Head of caudate nucleus (tissue), 42 donors: ENCODE data around the gene ATOSB.

Source experiments
- DNase-seq, 42 donors: peaks; one replicate each; pipeline versions ENCODE4 v3.0.0 to v3.0.0-alpha.2; 2020 to 2021; ENCODE audit warnings: mixed read lengths in 7 of 42
- intact Hi-C: fragments of 100-400 bp; cut with DNase I; formaldehyde crosslinking; loops from one replicate; pipeline ENCODE4 v1.15.0; 2022

Gene ATOSB

DNA sequence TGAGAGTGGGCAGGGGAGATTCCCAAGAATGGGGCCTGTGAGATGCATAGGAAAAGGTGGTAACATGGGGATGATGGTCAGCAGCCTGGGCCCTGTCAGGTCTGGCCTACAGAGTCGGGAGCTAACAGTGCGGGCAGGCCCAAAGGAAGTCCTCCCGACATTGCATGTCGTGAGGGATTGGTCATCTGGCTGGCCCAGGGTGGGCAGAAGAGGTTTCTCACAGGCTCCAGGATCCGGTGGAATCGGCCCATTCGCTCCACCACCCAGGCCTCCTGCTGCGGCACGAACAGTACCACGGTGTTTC is 13.2 kb downstream of the ATOSB start:
- peak in 2 of 42 donors; percentile 44 to 51 for DNase-seq
- intact Hi-C loops, result no loop called here

DNA sequence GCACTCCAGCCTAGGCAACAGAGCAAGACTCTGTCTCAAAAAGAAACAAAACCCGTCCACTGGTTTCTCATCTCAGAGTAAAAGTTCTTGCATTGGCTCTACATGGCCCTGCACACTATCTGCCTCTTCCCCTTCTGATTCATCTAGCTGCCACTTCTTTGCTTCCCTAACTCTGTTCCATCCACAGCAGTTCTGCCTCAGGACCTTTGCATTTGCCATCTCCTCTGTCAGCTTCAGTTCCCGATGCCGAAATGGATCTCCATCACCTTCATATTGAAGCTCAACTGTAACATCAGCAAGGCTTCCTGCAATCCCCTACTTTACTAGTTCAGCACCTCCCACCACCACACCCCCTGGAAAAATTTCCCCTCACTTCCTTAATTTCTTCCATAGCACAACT is 18.1 kb downstream of the ATOSB start:
- intact Hi-C loops, result loop anchor here (2.0 to 10.0 kb wide), 2 partner anchors 25 to 203 kb away; partner anchors contain the start of gene VCP
- DNase-seq, result no peak

DNA sequence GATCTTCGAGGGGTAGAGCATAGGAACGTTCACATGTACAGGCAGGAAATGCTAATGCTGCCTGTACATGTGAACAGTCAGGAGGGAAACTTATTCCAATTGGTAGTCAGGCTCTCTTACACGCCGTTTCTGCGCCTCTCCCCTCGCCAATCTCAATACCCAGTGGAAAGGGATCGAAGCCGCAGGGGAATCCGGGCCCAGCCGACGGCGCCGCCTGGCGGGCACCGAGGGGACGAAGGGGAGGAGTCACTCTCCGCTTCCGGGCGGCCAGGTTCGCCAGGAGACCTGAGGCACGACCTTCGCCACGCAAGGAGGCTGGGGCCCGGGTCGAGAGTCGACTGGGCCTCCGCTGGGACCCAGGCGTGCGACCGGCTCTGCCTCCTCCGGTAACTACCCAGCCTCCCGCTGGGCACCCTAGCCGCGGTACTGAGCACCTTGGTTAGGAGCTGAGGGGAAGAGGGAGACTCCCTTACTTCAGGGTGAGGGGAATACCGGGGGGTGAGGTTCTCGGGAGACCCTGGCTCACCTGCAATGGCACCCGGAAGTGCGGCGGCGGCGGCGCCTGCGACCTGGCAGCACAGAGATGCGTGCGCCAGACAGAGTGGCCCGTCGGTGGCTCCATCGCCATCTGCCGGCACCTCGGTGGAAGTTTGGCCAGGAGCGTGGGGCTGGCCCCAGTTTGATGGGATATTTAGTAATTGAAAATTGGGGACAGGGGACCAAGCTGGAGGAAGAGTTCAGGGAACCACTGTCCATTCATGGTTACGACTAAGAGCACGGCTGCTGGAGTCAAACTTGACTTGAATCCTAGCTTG is 19.4 kb downstream of the ATOSB start, which contains the start of gene PIGO:
TSS of gene PIGO (minus strand) at position 557 of the 815 bp plus-strand sequence. CDS start 1,026 bp downstream, outside the sequence.
- intact Hi-C loops, result loop anchor here (2.0 to 10.0 kb wide), 2 partner anchors 23 to 201 kb away; partner anchors contain the start of gene VCP
- DNase-seq, result peak; percentile 74 to 96 (median 90)

DNA sequence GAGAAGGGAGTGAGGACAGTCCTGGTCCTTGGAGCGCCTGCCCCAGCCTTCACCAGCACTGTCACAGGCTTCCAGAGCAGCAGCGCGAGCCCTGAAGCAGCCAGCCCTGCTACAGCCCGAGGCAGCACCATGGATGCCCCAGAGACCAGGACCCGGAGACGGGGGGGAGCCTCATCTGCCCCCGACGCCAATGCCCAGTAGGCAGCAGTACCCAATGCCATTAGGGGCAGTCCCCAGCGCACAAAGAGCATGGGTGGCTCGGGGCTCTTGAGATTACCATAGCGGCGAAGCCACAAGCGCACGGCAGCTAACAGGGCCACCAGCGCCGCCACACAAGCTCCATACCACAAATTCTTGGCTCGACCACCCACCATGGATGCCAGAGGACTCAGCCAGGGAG is 24.1 kb downstream of the ATOSB start:
- intact Hi-C loops, result loop anchor here (10.0 kb wide), 1 partner anchor 197 kb away; a partner anchor contains a TSS
- no peak for DNase-seq

DNA sequence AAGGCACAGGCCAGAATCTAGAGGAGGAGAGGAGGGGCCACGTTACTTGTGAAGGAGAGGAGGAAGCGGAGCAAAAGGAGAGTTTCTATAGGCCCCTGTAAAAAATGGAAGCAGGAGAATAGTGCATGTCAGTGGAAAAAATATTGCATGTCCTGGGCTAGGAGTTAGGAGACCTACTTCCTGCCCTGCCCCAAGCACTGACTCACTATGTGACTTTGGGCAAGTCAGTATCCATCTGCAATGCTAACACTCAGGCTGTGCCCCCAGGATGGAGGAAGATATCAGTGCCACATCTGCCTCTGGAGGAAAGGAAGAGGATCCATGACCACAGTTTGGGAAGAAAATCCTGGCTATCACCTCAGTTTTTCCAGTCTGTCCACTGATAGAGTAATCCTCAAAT is 26.2 kb downstream of the ATOSB start:
- intact Hi-C loops, result no loop called here

DNA sequence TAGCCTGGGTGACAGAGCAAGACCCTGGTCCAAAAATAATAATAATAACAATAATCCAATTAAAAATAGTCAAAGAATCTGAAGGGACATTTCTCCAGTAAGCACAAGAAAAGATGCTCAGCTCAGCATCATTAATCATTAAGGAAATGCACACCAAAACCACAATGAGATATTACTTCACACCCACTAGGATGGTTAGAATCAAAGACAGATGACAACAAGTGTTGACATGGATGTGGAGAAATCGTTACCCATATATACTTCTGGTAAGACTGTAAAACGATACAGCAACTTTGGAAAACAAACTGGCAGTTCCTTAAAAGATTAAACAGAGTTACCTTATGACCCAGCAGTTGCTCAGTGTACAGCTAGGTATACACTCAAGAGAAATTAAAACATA is 30.6 kb downstream of the ATOSB start:
- intact Hi-C loops, result no loop called here
- DNase-seq, result no peak

More for the DNA sequence above, 26.2 kb downstream of the ATOSB start:
- no peak for DNase-seq

DNA sequence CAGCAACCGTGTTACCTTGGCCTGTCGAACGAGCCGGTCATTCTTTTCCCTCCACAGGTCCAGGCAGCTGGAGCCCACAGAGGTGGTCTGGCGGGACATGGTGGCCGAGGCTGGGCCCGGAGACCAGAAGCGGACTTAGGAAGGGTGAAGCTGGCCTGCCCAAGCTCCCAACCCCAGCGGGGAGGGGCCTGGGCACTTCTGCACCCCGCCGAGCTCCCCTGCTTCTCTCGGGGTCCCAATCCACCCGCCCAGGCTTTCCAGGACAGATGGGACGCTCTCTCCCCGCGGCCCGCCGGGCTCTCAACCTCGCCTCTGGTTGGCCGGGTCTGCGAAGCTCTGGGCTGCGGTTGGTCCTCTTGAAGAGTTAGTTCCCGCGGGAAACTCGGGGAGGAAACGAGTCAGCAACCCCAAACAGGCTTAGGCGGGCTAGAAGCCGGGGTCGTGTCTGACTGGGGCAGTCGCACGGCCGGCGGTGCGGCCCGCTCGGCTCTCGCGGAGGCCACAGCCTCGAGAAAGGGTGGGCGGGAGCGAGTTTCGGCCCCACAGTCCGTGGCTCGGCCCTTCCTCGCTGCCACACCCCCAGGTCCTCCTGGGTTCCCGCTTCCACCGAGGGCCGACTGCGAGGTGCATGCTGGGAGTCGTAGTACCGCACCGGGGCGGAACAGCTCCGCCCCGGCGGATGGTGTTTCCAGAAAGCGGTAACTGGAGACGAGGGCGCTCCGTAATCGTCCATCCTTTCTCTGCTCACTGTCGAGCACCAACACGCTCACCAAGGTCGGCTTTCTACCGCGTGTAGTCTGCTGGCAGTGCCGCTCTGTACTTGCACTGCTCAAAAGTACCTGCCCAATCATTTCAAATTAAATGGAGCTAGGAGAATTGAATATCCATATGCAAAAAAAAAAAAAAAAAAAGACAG is 36.0 kb downstream of the ATOSB start, which contains the start of gene FANCG:
TSS of gene FANCG (minus strand) at position 517 of the 916 bp plus-strand sequence. CDS start at position 99, 418 bp downstream.
- peak; percentile 84 to 97 (median 93) for DNase-seq
- intact Hi-C loops, result loop anchor here (5.0 kb wide), 1 partner anchor 92 kb away; the partner anchor contains the start of gene DNAJB5

DNA sequence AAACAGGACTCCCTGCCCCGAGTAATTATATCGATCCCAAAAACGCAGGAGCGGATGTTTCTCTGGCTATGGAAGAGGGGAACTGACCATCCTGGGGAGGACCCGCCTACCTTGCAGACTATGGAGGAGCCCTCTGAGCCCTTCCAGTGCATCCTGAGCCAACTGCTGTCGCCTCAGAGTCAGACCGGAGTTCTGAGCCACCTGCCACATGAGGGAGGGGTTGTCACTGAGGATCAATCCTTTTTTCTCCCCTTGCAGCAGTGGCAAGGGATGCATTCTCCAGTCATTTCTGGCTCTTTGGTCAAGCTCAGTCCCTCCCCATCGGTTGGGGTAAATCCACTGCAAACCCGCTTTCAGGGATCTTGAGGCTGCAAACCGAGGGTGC is 36.6 kb downstream of the ATOSB start:
- intact Hi-C loops, result loop anchor here (5.0 kb wide), 1 partner anchor 92 kb away; the partner anchor contains the start of gene DNAJB5

DNA sequence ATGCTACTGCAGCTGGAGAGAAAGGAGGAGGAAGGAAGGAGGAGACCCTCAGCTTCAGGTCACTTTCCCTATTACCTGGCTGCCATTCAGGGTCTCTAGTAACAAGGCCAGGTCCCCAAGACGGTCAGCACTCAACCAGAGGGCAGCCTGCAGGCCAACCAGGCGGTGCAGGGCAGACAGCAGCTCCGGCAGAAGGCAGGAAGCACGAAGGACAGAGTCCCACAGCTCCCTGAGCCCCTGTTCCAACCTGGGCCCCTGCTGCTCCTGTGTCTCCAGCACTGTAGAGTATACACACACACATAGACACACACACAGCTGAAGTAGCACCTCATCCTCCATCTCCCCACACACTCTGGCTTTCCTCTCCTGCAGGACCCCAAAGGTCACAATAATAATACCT is 37.6 kb downstream of the ATOSB start:
- DNase-seq, result no peak
- intact Hi-C loops, result loop anchor here (5.0 kb wide), 1 partner anchor 91 kb away; the partner anchor contains the start of gene DNAJB5

More for the DNA sequence above, 36.6 kb downstream of the ATOSB start:
- DNase-seq, result no peak

DNA sequence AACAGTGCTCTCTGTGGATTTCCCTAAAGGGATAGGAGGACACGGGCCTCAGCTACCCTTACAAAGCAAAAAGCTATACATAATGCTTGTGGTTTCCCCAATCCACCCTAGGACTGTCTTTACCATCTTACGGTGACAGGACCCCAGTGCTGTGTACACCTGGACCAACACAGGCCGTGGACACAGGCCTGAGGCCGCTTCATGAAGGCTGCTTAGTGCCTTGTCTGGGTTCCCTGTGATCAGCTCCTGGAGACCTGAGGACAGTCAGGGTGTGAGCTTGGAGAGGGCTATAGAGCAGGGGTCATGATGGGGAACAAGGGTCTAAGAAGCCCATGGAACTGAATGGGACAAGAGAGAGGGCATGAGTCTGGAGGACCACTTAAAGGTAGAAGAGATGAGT is 38.8 kb downstream of the ATOSB start:
- no peak for DNase-seq
- intact Hi-C loops, result loop anchor here (5.0 kb wide), 1 partner anchor 90 kb away; the partner anchor contains the start of gene DNAJB5

DNA sequence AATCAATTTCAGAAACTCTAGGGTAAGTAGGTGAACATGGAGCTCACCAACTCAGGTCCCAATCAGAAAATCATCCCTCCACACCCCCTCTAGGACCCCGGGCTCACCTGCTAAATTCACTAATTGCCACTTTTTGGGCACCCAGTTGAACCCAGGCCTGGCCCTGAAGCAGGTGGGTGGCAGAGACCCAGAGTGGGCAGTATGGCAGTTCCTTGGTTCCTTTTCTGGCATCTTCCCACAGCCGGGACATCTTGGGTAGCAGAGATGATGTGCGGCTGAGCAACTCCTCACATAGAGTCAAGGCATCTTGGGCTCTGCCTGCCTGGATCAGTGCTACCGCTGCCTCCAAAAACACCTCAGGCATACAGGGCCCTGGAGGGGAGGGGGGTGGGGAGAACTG is 40.3 kb downstream of the ATOSB start:
- DNase-seq, result no peak
- intact Hi-C loops, result loop anchor here (5.0 kb wide), 1 partner anchor 88 kb away; the partner anchor contains the start of gene DNAJB5

DNA sequence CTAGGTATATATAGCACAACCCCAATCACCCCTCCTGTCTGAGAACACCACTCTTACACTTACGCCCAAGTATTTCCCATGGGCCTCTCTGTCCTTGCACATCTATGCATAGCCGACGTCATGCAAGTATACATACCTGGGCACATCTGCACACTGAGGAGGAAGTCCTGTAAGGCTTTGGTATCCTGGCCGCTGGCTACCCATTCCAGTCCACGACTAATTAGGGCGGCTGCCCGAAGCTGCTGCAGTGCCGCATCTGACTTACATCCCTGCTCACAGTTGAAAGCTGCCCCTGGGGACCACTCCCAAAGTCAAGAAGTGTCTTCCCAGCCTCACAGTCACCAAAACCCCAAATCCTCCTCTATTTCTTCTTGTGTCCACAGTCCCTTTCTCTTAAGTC is 40.9 kb downstream of the ATOSB start:
- no peak for DNase-seq
- intact Hi-C loops, result loop anchor here (5.0 kb wide), 1 partner anchor 87 kb away; the partner anchor contains the start of gene DNAJB5

DNA sequence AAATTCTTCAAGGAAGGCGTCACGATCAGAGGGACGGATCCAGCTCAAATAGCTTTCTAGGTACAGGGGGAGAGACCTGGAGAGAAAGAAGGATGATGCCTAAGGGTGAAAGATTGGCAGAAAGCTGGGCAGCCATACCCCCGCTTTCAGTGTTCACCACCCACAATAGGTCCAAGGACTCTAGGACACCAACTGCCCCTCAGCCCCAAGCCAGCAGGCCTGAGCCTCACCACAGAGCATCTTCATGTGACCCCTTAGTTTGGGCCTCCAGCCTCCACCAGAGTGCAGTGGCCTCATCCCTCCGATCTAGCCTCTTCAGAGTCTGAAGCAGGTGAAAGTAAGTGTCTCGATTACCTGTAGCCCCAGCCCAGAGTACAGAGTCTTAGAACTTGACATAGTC is 41.5 kb downstream of the ATOSB start:
- intact Hi-C loops, result no loop called here
- DNase-seq, result no peak

DNA sequence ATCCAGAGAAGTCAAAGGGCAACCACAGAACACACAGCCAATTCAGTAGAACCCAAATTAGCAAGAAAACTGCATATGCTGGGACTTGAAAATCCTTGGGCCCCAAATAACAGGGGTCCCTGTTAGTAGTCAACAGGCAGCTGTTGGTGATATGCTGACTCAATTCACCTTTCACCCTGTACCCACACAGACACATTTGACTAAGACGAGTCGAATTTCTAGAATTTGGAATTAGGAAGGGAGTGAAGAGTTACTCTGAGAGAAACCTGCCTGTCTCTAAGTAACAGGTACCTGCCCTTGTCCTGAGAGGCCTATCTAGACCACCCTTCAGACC is 42.4 kb downstream of the ATOSB start:
- DNase-seq, result no peak
- intact Hi-C loops, result loop anchor here (2.0 kb wide), 1 partner anchor 24 kb away; the partner anchor contains the start of gene PIGO

DNA sequence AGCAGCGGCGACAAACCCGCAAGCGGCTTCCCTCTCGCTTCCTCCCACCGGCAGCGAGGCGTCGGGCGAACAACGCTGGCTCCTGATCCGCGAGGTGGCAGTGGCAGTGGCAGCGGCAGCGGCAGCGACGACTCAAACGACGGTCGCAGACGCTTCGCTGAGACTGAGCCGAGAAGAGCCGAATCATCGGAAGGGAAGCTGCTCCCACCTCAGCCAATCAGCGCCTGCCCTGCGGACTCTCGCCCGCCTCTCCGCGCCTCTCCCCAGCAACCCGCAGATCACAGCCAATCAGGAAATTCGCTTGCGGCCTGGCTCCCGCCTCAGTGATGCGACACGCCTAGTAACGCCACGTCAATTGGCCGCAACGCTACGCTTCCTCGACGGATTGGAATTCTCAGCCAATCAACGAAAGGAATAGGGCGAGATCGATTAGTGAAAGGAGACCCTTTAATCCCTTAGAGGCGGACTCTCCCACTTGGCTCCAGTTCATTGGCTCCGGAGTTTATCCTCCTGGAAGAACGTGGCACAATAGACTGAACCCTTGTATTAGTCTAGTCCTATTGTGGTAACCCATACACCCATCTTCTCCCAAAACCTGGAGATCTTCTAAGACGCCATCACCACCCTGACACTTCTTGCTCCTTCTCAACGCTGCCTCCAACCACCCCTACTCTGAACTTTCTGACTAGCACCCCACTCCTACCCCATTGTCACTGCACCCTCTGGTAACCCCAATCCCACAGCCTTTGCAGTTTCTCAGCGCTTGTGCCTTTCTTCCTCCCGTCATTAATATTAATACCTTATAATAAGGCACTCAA is 43.0 kb downstream of the ATOSB start, which contains the start of gene VCP:
TSS of gene VCP (minus strand) at position 165 of the 818 bp plus-strand sequence. CDS start 272 bp downstream, outside the sequence.
- intact Hi-C loops, result loop anchor here (2.0 kb wide), 1 partner anchor 24 kb away; the partner anchor contains the start of gene PIGO
- peak; percentile 97 to 100 (median 100) for DNase-seq

DNA sequence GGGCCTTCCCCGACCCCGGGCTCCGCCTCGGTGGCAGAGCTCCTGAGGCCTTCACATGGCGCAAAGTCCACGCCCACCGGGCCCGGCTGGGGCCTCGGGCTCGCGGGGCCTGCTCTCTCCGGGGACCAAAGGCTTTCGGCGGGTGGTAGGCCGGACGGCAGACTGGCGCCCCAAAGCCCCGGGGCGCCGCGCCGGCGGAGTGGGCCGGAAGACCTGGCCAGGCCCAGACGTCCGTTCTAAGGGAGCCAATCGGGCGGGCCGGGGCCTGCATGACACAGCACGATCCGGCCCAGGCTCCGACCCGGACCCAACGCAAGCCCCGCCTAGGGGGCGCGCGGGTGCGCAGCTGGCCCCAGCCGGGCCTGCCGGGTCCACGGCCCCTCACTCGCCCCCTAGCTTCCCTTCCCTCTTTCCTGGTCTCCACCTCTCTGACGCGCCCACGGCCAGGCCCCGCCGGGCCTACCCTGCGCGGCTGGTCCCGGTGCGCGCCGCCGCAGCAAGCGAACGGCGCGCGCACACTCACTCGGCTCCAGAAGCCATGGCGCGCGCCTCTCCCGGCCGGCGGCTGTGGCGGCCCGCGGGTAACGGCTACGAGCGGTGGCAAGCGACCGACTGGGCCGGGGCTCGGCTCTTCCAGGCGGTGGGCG is 43.7 kb downstream of the ATOSB start:
- DNase-seq, result peak; percentile 48 to 87 (median 74)
- intact Hi-C loops, result loop anchor here (2.0 kb wide), 1 partner anchor 25 kb away; the partner anchor contains the start of gene PIGO
